ENCODE measurements around the gene ARHGAP33. TPM values are rescaled to one million over a fixed set of nuclear protein-coding genes. Genes with fewer than 3 reads are reported as not detected.

Gene ARHGAP33
- total RNA-seq, 4 donors from 2014 or later = 0.33 to 12.2 (median 4.5) TPM

DNA sequence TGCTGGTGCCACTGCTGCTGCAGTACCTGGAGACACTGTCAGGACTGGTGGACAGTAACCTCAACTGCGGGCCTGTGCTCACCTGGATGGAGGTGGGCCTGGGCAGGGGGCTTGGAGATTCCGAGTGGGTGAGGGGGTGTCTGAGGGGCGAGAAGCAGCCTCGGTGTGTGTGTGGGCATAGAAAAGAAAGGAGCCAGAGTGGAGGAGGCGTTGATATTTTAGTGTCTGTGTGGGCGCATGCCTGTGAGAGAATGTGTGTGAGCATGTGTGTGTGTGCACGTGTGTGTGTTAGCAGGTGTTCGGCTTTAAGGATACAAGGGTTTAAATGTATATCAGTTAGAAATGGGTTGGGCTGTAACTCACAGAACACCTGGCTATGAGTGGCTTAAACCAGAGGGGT is 3.7 kb downstream of the ARHGAP33 start:
- TF ChIP-seq, protein P1, sequence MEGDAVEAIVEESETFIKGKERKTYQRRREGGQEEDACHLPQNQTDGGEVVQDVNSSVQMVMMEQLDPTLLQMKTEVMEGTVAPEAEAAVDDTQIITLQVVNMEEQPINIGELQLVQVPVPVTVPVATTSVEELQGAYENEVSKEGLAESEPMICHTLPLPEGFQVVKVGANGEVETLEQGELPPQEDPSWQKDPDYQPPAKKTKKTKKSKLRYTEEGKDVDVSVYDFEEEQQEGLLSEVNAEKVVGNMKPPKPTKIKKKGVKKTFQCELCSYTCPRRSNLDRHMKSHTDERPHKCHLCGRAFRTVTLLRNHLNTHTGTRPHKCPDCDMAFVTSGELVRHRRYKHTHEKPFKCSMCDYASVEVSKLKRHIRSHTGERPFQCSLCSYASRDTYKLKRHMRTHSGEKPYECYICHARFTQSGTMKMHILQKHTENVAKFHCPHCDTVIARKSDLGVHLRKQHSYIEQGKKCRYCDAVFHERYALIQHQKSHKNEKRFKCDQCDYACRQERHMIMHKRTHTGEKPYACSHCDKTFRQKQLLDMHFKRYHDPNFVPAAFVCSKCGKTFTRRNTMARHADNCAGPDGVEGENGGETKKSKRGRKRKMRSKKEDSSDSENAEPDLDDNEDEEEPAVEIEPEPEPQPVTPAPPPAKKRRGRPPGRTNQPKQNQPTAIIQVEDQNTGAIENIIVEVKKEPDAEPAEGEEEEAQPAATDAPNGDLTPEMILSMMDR (IDR thresholded peaks at IDR 0.05; ENCODE audit: low read depth) = no peak

DNA sequence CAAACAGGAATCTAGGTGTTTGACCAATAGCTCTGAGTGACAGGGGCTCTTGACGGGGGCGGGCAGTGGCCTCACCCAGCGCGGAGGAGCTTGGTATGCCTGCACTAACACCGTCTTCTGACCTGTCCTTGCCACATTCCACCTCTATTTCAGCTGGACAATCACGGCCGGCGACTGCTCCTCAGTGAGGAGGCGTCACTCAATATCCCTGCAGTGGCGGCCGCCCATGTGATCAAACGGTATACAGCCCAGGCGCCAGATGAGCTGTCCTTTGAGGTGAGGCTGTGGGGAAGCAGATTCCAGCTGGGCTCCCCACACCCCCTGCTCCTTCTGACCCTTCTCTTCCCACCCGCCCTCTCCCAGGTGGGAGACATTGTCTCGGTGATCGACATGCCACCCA is 4.7 kb downstream of the ARHGAP33 start:
- TF ChIP-seq, protein P1 (IDR thresholded peaks at IDR 0.05; ENCODE audit: low read depth) = no peak

DNA sequence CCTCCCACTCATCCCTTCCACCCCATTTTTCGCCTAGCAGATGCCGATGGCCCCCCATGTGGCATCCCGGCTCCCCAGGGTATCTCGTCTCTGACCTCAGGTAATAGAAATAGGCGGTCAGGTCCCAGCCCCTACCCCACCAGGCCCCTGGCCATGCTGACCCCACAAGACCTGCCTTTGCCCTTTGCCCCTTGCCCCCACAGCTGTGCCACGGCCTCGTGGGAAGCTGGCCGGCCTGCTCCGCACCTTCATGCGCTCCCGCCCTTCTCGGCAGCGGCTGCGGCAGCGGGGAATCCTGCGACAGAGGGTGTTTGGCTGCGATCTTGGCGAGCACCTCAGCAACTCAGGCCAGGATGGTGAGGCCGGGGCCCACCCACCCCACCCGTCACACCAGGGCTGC is 5.4 kb downstream of the ARHGAP33 start:
- TF ChIP-seq, protein P1 (IDR thresholded peaks at IDR 0.05; ENCODE audit: low read depth) = no peak

DNA sequence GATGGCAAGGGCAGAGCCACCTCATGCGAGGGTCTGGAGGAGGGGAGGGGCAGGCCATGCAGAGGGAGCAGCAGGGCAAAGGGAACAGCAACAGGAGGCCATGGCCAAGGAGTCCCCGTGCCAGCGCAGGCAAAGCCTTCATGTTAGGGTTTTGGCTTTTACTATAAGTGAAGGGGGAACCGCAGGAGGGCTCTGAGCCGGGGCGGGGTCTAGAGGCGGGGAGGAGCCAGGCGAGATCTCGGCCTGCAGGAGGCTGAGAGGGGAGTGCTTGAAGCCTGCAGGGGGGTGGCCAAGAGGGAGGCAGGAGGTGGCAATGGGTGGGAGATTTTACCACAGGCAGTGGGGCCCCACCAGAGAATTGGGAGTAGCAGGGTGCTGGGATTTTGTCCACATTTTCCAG is 6.3 kb downstream of the ARHGAP33 start:
- TF ChIP-seq, protein P1 (IDR thresholded peaks at IDR 0.05; ENCODE audit: low read depth) = no peak

DNA sequence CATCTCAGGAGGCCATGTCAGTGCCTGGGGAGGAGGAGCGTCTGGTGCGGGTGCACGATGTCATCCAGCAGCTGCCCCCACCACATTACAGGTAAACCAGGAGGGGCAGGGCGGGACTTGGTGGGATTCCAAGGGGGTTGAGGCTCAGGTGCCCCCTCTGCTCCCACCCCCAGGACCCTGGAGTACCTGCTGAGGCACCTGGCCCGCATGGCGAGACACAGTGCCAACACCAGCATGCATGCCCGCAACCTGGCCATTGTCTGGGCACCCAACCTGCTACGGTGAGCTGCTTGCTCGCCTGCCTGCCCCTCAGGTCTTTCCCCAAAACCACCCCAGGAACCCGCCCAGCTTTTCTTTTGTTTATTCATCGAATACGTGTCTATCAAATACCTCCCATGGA is 7.2 kb downstream of the ARHGAP33 start:
- TF ChIP-seq, protein P1 (IDR thresholded peaks at IDR 0.05; ENCODE audit: low read depth) = no peak

DNA sequence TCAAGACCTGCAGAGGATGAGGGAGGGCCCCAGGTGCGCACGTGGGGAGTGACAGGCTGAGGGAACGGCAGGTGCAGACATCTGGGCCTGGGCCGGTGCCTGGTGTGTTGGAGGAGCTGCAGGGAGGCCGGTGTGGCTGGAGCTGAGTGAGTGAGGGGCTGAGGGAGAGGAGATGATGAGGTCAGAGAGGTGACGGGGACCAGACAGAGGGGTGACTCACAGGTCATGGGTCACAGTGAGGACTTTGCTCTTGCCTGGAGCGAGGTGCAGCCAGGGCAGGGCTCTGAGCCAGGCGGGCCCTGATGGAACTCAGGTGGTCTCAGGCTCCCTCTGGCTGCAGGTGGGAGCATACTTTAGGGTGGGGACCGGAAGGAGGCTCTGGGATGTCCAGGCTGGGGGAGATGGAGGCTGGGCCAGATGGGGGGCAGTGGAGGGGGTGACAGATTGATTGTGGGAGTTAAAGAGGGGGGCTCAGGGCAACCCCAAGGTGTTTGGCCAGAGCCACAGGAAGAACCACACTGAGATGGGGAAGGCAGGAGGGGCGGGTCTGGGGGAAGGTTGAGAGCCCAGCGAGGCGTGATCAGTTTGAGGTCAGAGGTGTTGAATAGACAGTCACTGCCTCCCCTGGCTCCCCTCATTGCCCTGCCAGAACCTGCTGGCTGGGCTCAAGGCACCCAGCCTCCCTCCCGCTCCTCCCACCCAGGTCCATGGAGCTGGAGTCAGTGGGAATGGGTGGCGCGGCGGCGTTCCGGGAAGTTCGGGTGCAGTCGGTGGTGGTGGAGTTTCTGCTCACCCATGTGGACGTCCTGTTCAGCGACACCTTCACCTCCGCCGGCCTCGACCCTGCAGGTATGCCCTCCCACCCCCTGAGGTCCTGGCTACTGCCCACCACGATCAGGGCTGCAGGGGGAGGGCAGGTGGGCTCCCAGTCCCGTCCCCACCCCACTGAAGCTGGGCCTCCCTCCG is 8.4 kb downstream of the ARHGAP33 start:
- TF ChIP-seq, protein P1 (IDR thresholded peaks at IDR 0.05; ENCODE audit: low read depth) = no peak

DNA sequence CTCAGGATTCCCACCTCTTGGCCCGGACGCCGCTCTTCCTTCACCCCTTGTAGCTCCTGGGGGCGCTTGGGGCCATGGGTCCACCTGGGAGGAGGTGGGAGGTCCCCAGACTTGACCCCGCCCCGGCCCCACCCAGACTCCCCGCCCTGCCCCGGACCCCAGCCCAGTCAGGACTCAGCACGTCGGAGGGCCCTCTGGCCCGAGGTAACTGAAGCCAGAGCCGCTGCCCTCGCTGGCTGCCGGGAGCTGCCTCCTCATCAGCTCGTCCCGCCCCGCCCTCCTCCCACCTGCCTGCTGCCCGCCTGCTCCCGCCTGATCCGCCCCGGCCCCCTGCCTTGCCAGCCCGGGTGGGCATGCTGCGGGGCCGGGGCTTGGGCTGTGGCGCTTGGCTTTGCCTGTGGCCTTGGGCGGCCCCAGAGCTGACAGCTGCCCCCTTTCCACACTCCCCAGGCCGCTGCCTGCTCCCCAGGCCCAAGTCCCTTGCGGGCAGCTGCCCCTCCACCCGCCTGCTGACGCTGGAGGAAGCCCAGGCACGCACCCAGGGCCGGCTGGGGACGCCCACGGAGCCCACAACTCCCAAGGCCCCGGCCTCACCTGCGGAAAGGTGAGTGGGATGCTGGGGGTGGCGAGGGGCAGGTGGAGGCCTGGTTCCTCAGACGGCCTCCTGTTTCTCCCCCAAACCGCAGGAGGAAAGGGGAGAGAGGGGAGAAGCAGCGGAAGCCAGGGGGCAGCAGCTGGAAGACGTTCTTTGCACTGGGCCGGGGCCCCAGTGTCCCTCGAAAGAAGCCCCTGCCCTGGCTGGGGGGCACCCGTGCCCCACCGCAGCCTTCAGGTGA is 9.4 kb downstream of the ARHGAP33 start:
- TF ChIP-seq, protein P1 (IDR thresholded peaks at IDR 0.05; ENCODE audit: low read depth) = no peak

Measured in subcutaneous adipose tissue (tissue), 4 donors.